SK-N-SH (cell line): Measurements from ENCODE around the gene DLG1. TPM values are rescaled to one million over a fixed set of nuclear protein-coding genes. Genes with fewer than 3 reads are reported as not detected.

Experiments
- CTCF ChIA-PET: fragments of 300-600, 350-600 bp; formaldehyde crosslinking; extraction: SDS; loops from one replicate; lab custom pipeline; 2021; lab: Yijun Ruan, JAX
- POLR2A ChIA-PET: fragments of 350-600 bp; sonication (Branson Sonifier 250); formaldehyde crosslinking; extraction: SDS; loops from one replicate; lab custom pipeline; 2020; ENCODE audit warnings: antibody characterized with exemption, inconsistent platforms; lab: Yijun Ruan, JAX
- DNase-seq: peaks from one replicate; pipeline ENCODE4 v3.0.0; 2012
- H2AFZ ChIP-seq: fragments of 200-600 bp; sonication (generic); 2 replicates; pipeline ENCODE4 v1.8.1; 2016; ENCODE audit warnings: antibody characterized with exemption, mild to moderate bottlenecking, low read depth
- H3F3A ChIP-seq: fragments of 200-600 bp; sonication (generic); replicated peaks from 2 replicates; pipeline ENCODE3; 2016; ENCODE audit warnings: antibody characterized with exemption, mild to moderate bottlenecking; ENCODE audit not compliant: insufficient read depth
- H3K27ac ChIP-seq, 2 experiments: fragments of 200-500 bp in 1 of 2; fragments of 200-600 bp in 1 of 2; sonication (Bioruptor generic) in 1 of 2; sonication (generic), shearing (Covaris generic) in 1 of 2; 2 replicates each; pipeline versions ENCODE4 v1.5.1 to v1.6.1; 2014 to 2016; ENCODE audit warnings: low read depth in 2 of 2, inconsistent platforms in 1 of 2, low read length in 1 of 2, mild to moderate bottlenecking in 1 of 2, mixed read lengths in 1 of 2
- H3K27me3 ChIP-seq: fragments of 200-600 bp; sonication (generic), shearing (Covaris generic); 2 replicates; pipeline ENCODE4 v1.6.1; 2016; ENCODE audit warnings: mixed run types; ENCODE audit not compliant: insufficient read depth
- H3K36me3 ChIP-seq, 2 experiments: fragments of 200-500 bp in 1 of 2; fragments of 200-600 bp in 1 of 2; sonication (Bioruptor generic) in 1 of 2; sonication (generic) in 1 of 2; replicated peaks in 1 of 2; 2 replicates each; pipeline versions ENCODE3 to v1.5.1; 2014 to 2016; ENCODE audit warnings: low read length in 1 of 2, mild to moderate bottlenecking in 1 of 2; ENCODE audit not compliant: insufficient read depth in 2 of 2, control insufficient read depth in 1 of 2
- H3K4me1 ChIP-seq, 2 experiments: fragments of 200-500 bp in 1 of 2; fragments of 200-600 bp in 1 of 2; sonication (Bioruptor generic) in 1 of 2; sonication (generic), shearing (Covaris generic) in 1 of 2; 2 replicates each; pipeline versions ENCODE4 v1.5.1 to v1.6.1; 2014 to 2016; ENCODE audit warnings: low read depth in 1 of 2, low read length in 1 of 2, mixed run types in 1 of 2; ENCODE audit not compliant: insufficient read depth in 2 of 2, control insufficient read depth in 1 of 2
- H3K4me2 ChIP-seq: fragments of 200-600 bp; sonication (generic), shearing (Covaris generic); 2 replicates; pipeline ENCODE4 v1.6.1; 2017; ENCODE audit warnings: mixed run types
- H3K4me3 ChIP-seq, 2 experiments: fragments of 200-500 bp in 1 of 2; fragments of 200-600 bp in 1 of 2; sonication (Bioruptor generic) in 1 of 2; sonication (generic), shearing (Covaris generic) in 1 of 2; 2 replicates each; pipeline versions ENCODE4 v1.5.1 to v1.8.1; 2014 to 2016; ENCODE audit warnings: low read depth in 2 of 2, inconsistent platforms in 1 of 2, low read length in 1 of 2, mild to moderate bottlenecking in 1 of 2, mixed read lengths in 1 of 2, moderate library complexity in 1 of 2
- H3K79me2 ChIP-seq: fragments of 200-600 bp; sonication (generic); 2 replicates; pipeline ENCODE4 v1.8.1; 2017; ENCODE audit warnings: mild to moderate bottlenecking; ENCODE audit not compliant: insufficient read depth
- H3K9ac ChIP-seq: fragments of 200-600 bp; sonication (generic); 2 replicates; pipeline ENCODE4 v1.6.1; 2017; ENCODE audit warnings: mixed run types
- H3K9me2 ChIP-seq: fragments of 200-600 bp; sonication (generic); 2 replicates; pipeline ENCODE4 v1.6.1; 2017; ENCODE audit warnings: mixed run types
- H3K9me3 ChIP-seq: fragments of 200-600 bp; sonication (generic); 2 replicates; pipeline ENCODE4 v1.6.1; 2017; ENCODE audit warnings: mixed run types, mild to moderate bottlenecking, moderate library complexity
- H4K20me1 ChIP-seq: fragments of 200-600 bp; sonication (generic); 2 replicates; pipeline ENCODE4 v1.6.1; 2017; ENCODE audit warnings: mild to moderate bottlenecking, mixed run types; ENCODE audit not compliant: insufficient read depth
- CTCF ChIP-seq: fragments of 200-600 bp; sonication (generic); IDR thresholded peaks from 2 replicates; pipeline ENCODE4 v1.6.1; 2017; ENCODE audit warnings: antibody characterized with exemption, mild to moderate bottlenecking, moderate library complexity
- EP300 ChIP-seq, 2 experiments: IDR thresholded peaks; 2 replicates each; pipeline versions ENCODE4 v1.4.0 to v1.6.1; 2012; ENCODE audit warnings: borderline replicate concordance in 1 of 2, low read depth in 1 of 2, low read length in 1 of 2
- FOXJ3 ChIP-seq: sonication (generic); formaldehyde crosslinking; IDR thresholded peaks from 2 replicates; pipeline ENCODE4 v1.5.1; 2020; ENCODE audit warnings: mild to moderate bottlenecking, missing genetic modification reagents
- GABPA ChIP-seq: IDR thresholded peaks from 2 replicates; pipeline ENCODE4 v1.4.0; 2012; ENCODE audit warnings: low read depth, mild to moderate bottlenecking
- JUND ChIP-seq: IDR thresholded peaks from 2 replicates; pipeline ENCODE4 v1.4.0; 2012
- MXI1 ChIP-seq: IDR thresholded peaks from 2 replicates; pipeline ENCODE4 v1.6.1; 2012; ENCODE audit warnings: mild to moderate bottlenecking, low read depth, low read length, improper control_type of control experiment
- NFIC ChIP-seq: IDR thresholded peaks from 2 replicates; pipeline ENCODE4 v1.4.0; 2012; ENCODE audit warnings: borderline replicate concordance
- NRF1 ChIP-seq: IDR thresholded peaks from 2 replicates; pipeline ENCODE4 v1.6.1; 2012; ENCODE audit warnings: low read depth, mild to moderate bottlenecking, low read length
- RAD21 ChIP-seq: IDR thresholded peaks from 2 replicates; pipeline ENCODE4 v1.6.1; 2012; ENCODE audit warnings: mild to moderate bottlenecking, low read length
- RCOR1 ChIP-seq: fragments of 150-350 bp; IDR thresholded peaks from 2 replicates; pipeline ENCODE4 v1.6.1; 2017; ENCODE audit warnings: antibody characterized with exemption, low read length
- RXRA ChIP-seq: IDR thresholded peaks from 2 replicates; pipeline ENCODE4 v1.4.0; 2012; ENCODE audit warnings: low read depth, mild to moderate bottlenecking, borderline replicate concordance
- USF1 ChIP-seq: IDR thresholded peaks from 2 replicates; pipeline ENCODE4 v1.4.0; 2012; ENCODE audit warnings: low read depth, borderline replicate concordance
- USF2 ChIP-seq: fragments of 150-350 bp; IDR thresholded peaks from 2 replicates; pipeline ENCODE4 v1.6.1; 2017; ENCODE audit warnings: antibody characterized with exemption, low read length, low read depth, borderline replicate concordance
- WGBS: methylation state at CpG from one replicate; pipeline ENCODE4 v1.1.6; 2017; ENCODE audit warnings: low lambda C conversion rate; 5-methylcytosine and 5-hydroxymethylcytosine counted together
- polyA plus RNA-seq, 3 experiments: library from polyadenylated mRNA; depleted of rRNA; stranded (reverse); fragments of >200 nt; gene quantifications; 2 replicates each; pipeline ENCODE4 v1.2.3, GENCODE V29; 2012

Gene DLG1
- polyA plus RNA-seq, 1 of the 3 experiments (the other 2 are of a cell fraction), result 16.5 TPM

DNA sequence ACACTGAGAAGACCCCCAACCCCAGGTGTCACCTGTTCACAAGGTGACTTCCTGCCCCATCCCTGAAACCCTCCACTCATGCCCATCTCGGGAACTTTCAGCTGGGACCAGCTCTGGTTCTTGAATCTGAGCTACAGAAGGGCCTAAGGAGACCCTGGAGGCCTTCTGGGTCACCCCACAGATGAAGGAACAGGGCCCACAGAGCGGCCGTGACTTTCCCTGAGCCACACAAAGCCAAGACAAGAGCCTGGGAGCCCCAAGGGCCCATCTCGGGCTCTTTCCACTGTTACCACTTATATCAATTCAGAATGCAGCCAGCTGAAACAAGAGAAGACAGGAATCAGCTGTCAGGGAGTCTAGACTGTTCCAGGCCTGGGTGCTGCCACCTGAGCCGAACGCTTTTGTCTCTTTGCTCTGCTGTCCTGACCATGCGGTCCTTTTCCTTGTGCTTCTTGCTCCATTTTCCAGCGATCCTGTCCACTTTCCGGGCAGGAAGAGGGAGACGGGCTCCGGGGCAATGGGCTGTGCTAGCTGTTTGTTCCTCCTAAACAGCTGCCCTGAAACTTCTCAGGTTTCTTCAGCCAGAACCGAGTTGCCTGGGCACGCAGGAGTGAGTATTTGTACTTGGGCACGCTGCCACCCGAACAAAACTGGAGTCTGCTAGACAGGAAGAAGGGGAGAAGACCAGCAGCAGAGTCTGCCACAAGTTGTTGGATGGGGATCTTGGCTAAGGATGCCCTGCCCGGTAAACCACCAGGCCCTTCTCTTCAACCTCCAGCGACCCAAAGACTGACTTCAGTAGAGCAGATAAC lies 301.8 kb downstream of the DLG1 start:
- Histone ChIP-seq H3F3A (no peaks in the 10 kb centered on the region), H3K9me2 (no peaks in the 10 kb centered on the region), H3K4me1 (no peaks in the 10 kb centered on the region), H3K9ac (no peak overlapping the region), H3K9me3 (no peaks in the 10 kb centered on the region), H4K20me1 (no peaks in the 10 kb centered on the region), H3K79me2 (no peaks in the 10 kb centered on the region), H3K4me3 (no peak overlapping the region), H3K27ac (no peak overlapping the region), H3K36me3 (no peaks in the 10 kb centered on the region), H2AFZ (no peak overlapping the region), H3K4me2 (no peak overlapping the region), H3K27me3 (no peaks in the 10 kb centered on the region)
- ChIA-PET POLR2A (no interaction called here), CTCF (interaction anchor here (0.9 to 11.7 kb wide), 5 partner anchors 18 to 468 kb away, joined by 3 to 94 read pairs (median 4); no protein-coding TSS in a partner anchor)
- 80% methylated on average over 15 of the region's 17 CpGs for WGBS
- DNase-seq, result no peak
- TF ChIP-seq JUND (no peak), EP300 (IDR thresholded peaks at IDR 0.05; ENCODE audit: borderline replicate concordance in 1 of 2, low read depth in 1 of 2, low read length in 1 of 2) (no peak), NRF1 (no peak), RCOR1 (no peak)

GRCh38 chr3:196995646-196996355 lies 302.6 kb downstream of the DLG1 start:
- Histone ChIP-seq H3F3A (no peaks in the 10 kb centered on the region), H3K9ac (no peak overlapping the region), H3K9me3 (no peaks in the 10 kb centered on the region), H2AFZ (no peak overlapping the region), H3K4me1 (no peaks in the 10 kb centered on the region), H4K20me1 (no peaks in the 10 kb centered on the region), H3K79me2 (no peaks in the 10 kb centered on the region), H3K4me3 (no peak overlapping the region), H3K27me3 (no peaks in the 10 kb centered on the region), H3K27ac (no peak overlapping the region), H3K4me2 (no peak overlapping the region), H3K9me2 (no peaks in the 10 kb centered on the region), H3K36me3 (no peaks in the 10 kb centered on the region)
- no peak for DNase-seq
- CTCF ChIA-PET, result interaction anchor here (1.0 to 11.7 kb wide), 4 partner anchors 17 to 467 kb away, joined by 4 to 94 read pairs (median 4); no protein-coding TSS in a partner anchor
- TF ChIP-seq RAD21 (no peak), NFIC (no peak), FOXJ3 (CRISPR knock-in tag) (no peak), USF1 (no peak), MXI1 (no peak), RXRA (no peak), USF2 (no peak), JUND (no peak), CTCF (no peak), GABPA (no peak)
- 93% methylated on average over 12 of the region's 14 CpGs for WGBS
- POLR2A ChIA-PET, result no interaction called here
